Heart right ventricle (tissue), 16 donors: ENCODE results near the gene TTPAL. TPM values are rescaled to one million over a fixed set of nuclear protein-coding genes. Genes with fewer than 3 reads are reported as not detected.

Experiments
- ATAC-seq, 8 donors: fragments of 200-7000 bp; cut with Tn5 transposase; one replicate each; pipeline ENCODE4 v1.9.1; 2020; ENCODE audit warnings: mild to moderate bottlenecking in 8 of 8, moderate library complexity in 8 of 8, moderate number of reproducible peaks in 1 of 8
- DNase-seq, 2 donors: peaks; one replicate each; pipeline ENCODE4 v3.0.0-alpha.2; 2020
- H3K27ac ChIP-seq, 10 donors: fragments of 200-600 bp; sonication (generic) in 2 of 10; one replicate each; pipeline versions ENCODE4 v1.5.0 to v1.8.0; 2020 to 2022; ENCODE audit warnings: mild to moderate bottlenecking in 3 of 10
- H3K27me3 ChIP-seq, 7 donors: fragments of 200-600 bp; one replicate each; pipeline ENCODE4 v1.8.0; 2021 to 2022; ENCODE audit warnings: mild to moderate bottlenecking in 2 of 7
- H3K36me3 ChIP-seq, 9 donors: fragments of 200-600 bp; sonication (generic) in 1 of 9; one replicate each; pipeline versions ENCODE4 v1.5.0 to v1.8.0; 2020 to 2022; ENCODE audit warnings: mild to moderate bottlenecking in 2 of 9
- H3K4me1 ChIP-seq, 9 donors: fragments of 200-600 bp; sonication (generic) in 1 of 9; one replicate each; pipeline versions ENCODE4 v1.5.0 to v1.8.0; 2020 to 2022; ENCODE audit warnings: mild to moderate bottlenecking in 4 of 9
- H3K4me3 ChIP-seq, 10 donors: fragments of 200-600 bp; sonication (generic) in 2 of 10; one replicate each; pipeline versions ENCODE4 v1.5.0 to v1.8.0; 2020 to 2022; ENCODE audit warnings: mild to moderate bottlenecking in 7 of 10, moderate library complexity in 2 of 10
- H3K9me3 ChIP-seq, 11 donors: fragments of 200-600 bp in 10 of 11; sonication (generic) in 2 of 11; one replicate each; pipeline versions ENCODE4 v1.5.0 to v1.8.0; 2013 to 2022; ENCODE audit warnings: mild to moderate bottlenecking in 2 of 11, control low read depth in 1 of 11, moderate library complexity in 1 of 11
- CTCF ChIP-seq, 9 donors: fragments of 200-600 bp; sonication (generic) in 2 of 9; IDR thresholded peaks; one replicate each; pipeline versions ENCODE4 v1.5.0 to v1.8.0; 2021 to 2022; ENCODE audit warnings: antibody characterized with exemption in 9 of 9, mild to moderate bottlenecking in 5 of 9, moderate library complexity in 1 of 9
- WGBS, 2 donors: extraction: QIAGEN DNeasy Blood & Tissue Kit; methylation state at CpG; one replicate each; pipeline ENCODE4 v1.1.7; 2013; ENCODE audit warnings: inconsistent platforms in 1 of 2; 5-methylcytosine and 5-hydroxymethylcytosine counted together
- intact Hi-C, 10 donors: fragments of 100-400 bp; cut with DNase I; formaldehyde crosslinking; loops; one replicate each; pipeline versions ENCODE4 v1.11.1 to v1.14.2; 2022
- long read RNA-seq, 3 donors: library from polyadenylated mRNA; unstranded; transcript quantifications; one replicate each; pipeline ENCODE4 v2.0.0, GENCODE V29; 2020 to 2021
- polyA plus RNA-seq, 2 donors: library from polyadenylated mRNA; stranded (reverse); fragments of 200-250 nt; gene quantifications; one replicate each; pipeline ENCODE4 v1.2.3, GENCODE V29; 2013
- total RNA-seq, 10 donors: library from RNA; stranded (reverse); fragmentation: NEBNext Ultra II Directional in 3 of 10; extraction: Animal tissue kit (Norgen Biotek cat#: 25700) in 3 of 10; gene quantifications; one replicate each; pipeline versions ENCODE4 v1.2.1 to v1.2.4, GENCODE V29; 2021 to 2023
- donor health status: Arrhythmogenic right ventricular cardiomyopathy.
- donor health status: ischemic (EF 13 %, LVEDD 7.1; RV severe dilation, severe dysfunction).
- donor health status: healthy with polysubstance abuse.
- donor health status: DM: no; HTN: yes; CAD: no.
- donor health status: DM: no; HTN: no; CAD: no.
- donor health status: ischemic (EF 25% LVEDD 6.9; RV normal size, moderate dysfunction).
- donor health status: ischemic (EF 25% LVEDD 5.7; RV mildly dilated, moderate dysfunction).
- donor health status: healthy.
- donor health status: DM: yes; HTN: yes; CAD: no.
- donor health status: Ischemic cardiomyopathy.
- donor health status: ischemic (EF 35%, LVEDD 5.7; RV mildly dilated, moderate dysfunction).
- donor health status: nonischemic (EF 11% LVEDD 7.7; RV severe dilation, severe dysfunction).
- donor health status: DM: yes; HTN: yes; CAD: no.
- donor health status: PGD.
- donor health status: ischemic (EF 29% LVEDD 5.4; RV normal size, mild dysfunction).
- donor health status: nonischemic (EF 23%, LVEDD 6.1; RV moderate dilation, normal function).

TTPAL gene
- total RNA-seq (1 to 10 TPM; 2.6 to 7.3 (median 4.7) TPM), polyA plus RNA-seq (1 to 10 TPM; 2.3 TPM)
- long read RNA-seq, donor 1, partial matches to known transcripts: 1 of 6 reads
- long read RNA-seq, donor 1, other reads (novel, unspliced or antisense): 5 of 6 reads
- long read RNA-seq, donor 2, partial matches to known transcripts: 3 of 7 reads
- long read RNA-seq, donor 2, other reads (novel, unspliced or antisense): 4 of 7 reads
- long read RNA-seq, donor 3, full-length matches to known transcripts: 2 of 10 reads
- long read RNA-seq, donor 3, partial matches to known transcripts: 0 of 10 reads
- long read RNA-seq, donor 3, other reads (novel, unspliced or antisense): 8 of 10 reads

- ATAC-seq: peak; percentile 97 to 99 (median 98)
- Histone ChIP-seq H3K9me3 (no peaks in the 10 kb centered on the region), H3K4me3 (peak within 1 kb of the TSS; percentile 43 to 82 (median 70)), H3K36me3 (peaks cover 0 to 16% (median 12%) of the 10 kb centered on the region in 9 donors), H3K27ac (peak within 1 kb of the TSS; percentile 75 to 97 (median 89)), H3K27me3 (no peaks in the 10 kb centered on the region), H3K4me1 (peaks cover 3 to 21% (median 12%) of the 10 kb centered on the region in 9 donors)
- intact Hi-C loops: loop anchor here in 6 of 10 donors (5.0 to 10.0 kb wide), 4 partner anchors 126 to 261 kb away; partner anchors contain the start of genes FITM2 (in 1 of the 6) and OSER1 (in 1 of the 6)
- peak in 7 of 9 donors; percentile 28 to 68 (median 42) for TF ChIP-seq CTCF (IDR thresholded peaks at IDR 0.05)
- 4% methylated on average over 55 of the region's 55 CpGs for WGBS, 2 donors
- DNase-seq: peak; percentile 85 to 89
Observed at GRCh38 chr20:44475694-44476560, at the start of gene TTPAL. TTPAL (plus strand) TSS chr20:44475874; CDS start chr20:44480000, 4,126 bp downstream.

GRCh38 chr20:44425923-44426322 is 49.8 kb upstream of the TTPAL start:
- Histone ChIP-seq H3K27me3 (peaks cover 0 to 37% (median 14%) of the 10 kb centered on the region in 7 donors), H3K4me1 (no peaks in the 10 kb centered on the region), H3K36me3 (no peaks in the 10 kb centered on the region), H3K27ac (no peak overlapping the region), H3K9me3 (no peaks in the 10 kb centered on the region), H3K4me3 (no peak overlapping the region)
- 87 to 88% methylated on average over 2 of the region's 2 CpGs for WGBS, 2 donors
- TF ChIP-seq CTCF (IDR thresholded peaks at IDR 0.05): no peak
- intact Hi-C loops: no loop called here
- DNase-seq: no peak
- no peak for ATAC-seq

GRCh38 chr20:44426879-44427790 is 48.5 kb upstream of the TTPAL start:
- H3K27me3 ChIP-seq: peaks cover 0 to 41% (median 21%) of the 10 kb centered on the region in 7 donors
- no peak overlapping the region for H3K27ac ChIP-seq
- intact Hi-C loops: no loop called here
- TF ChIP-seq CTCF (IDR thresholded peaks at IDR 0.05): no peak
- no peak for ATAC-seq
- DNase-seq: no peak
- no peaks in the 10 kb centered on the region for H3K4me1 ChIP-seq
- H3K9me3 ChIP-seq: no peaks in the 10 kb centered on the region
- H3K36me3 ChIP-seq: no peaks in the 10 kb centered on the region
- H3K4me3 ChIP-seq: no peak overlapping the region
- WGBS, 2 donors: 69 to 76% methylated on average over 10 of the region's 10 CpGs
